Keratinocyte (primary cell): Measurements from ENCODE around the gene SPPL3. TPM values are rescaled to one million over a fixed set of nuclear protein-coding genes. Genes with fewer than 3 reads are reported as not detected.

Source experiments
- DNase-seq: peaks from one replicate; pipeline ENCODE4 v3.0.0-alpha.2; 2011; ENCODE audit warnings: low read depth, missing footprints, low spot score
- FAIRE-seq: peaks from 2 replicates; lab custom pipeline; 2011; peaks lifted over from hg19 to GRCh38; lab: Jason Lieb, UNC
- H2AFZ ChIP-seq: 2 replicates; pipeline ENCODE4 v1.6.0; 2012; ENCODE audit warnings: low read length, control low read depth, inconsistent platforms; ENCODE audit not compliant: control insufficient read depth
- H3K27ac ChIP-seq: 2 replicates; pipeline ENCODE4 v1.5.1; 2011; ENCODE audit warnings: low read length; ENCODE audit not compliant: control insufficient read depth, insufficient read depth
- H3K27me3 ChIP-seq: 3 replicates; pipeline ENCODE4 v1.6.0; 2011; ENCODE audit warnings: low read length; ENCODE audit not compliant: control insufficient read depth, insufficient read depth; ENCODE audit errors: extremely low read depth
- H3K36me3 ChIP-seq, 2 experiments: 2 replicates in 1 of 2; 3 replicates in 1 of 2; pipeline ENCODE4 v1.5.1; 2011; ENCODE audit warnings: low read length in 2 of 2, mild to moderate bottlenecking in 1 of 2; ENCODE audit not compliant: control insufficient read depth in 2 of 2, insufficient read depth in 2 of 2; ENCODE audit errors: extremely low read depth in 1 of 2
- H3K4me1 ChIP-seq: 3 replicates; pipeline ENCODE4 v1.5.1; 2011; ENCODE audit warnings: low read length; ENCODE audit not compliant: control insufficient read depth, insufficient read depth; ENCODE audit errors: extremely low read depth
- H3K4me2 ChIP-seq: 3 replicates; pipeline ENCODE4 v1.6.0; 2011; ENCODE audit warnings: low read depth, low read length; ENCODE audit not compliant: control insufficient read depth, insufficient read depth; ENCODE audit errors: extremely low read depth
- H3K4me3 ChIP-seq, 3 experiments: fragments of 200-600 bp in 1 of 3; sonication (generic) in 1 of 3; 2 replicates in 2 of 3; 3 replicates in 1 of 3; pipeline ENCODE4 v1.5.1; 2011 to 2016; ENCODE audit warnings: low read length in 3 of 3, mild to moderate bottlenecking in 3 of 3, control low read depth in 2 of 3, inconsistent platforms in 1 of 3, low read depth in 1 of 3, mixed read lengths in 1 of 3, mixed run types in 1 of 3, moderate library complexity in 1 of 3; ENCODE audit not compliant: control insufficient read depth in 2 of 3, insufficient read depth in 2 of 3; ENCODE audit errors: extremely low read depth in 1 of 3
- H3K79me2 ChIP-seq: 2 replicates; pipeline ENCODE4 v1.6.0; 2012; ENCODE audit warnings: low read length; ENCODE audit not compliant: control insufficient read depth, insufficient read depth
- H3K9ac ChIP-seq: 3 replicates; pipeline ENCODE4 v1.6.0; 2011; ENCODE audit warnings: low read length; ENCODE audit not compliant: control insufficient read depth, insufficient read depth; ENCODE audit errors: extremely low read depth
- H3K9me1 ChIP-seq: 3 replicates; pipeline ENCODE4 v1.6.0; 2011; ENCODE audit warnings: low read length; ENCODE audit not compliant: control insufficient read depth, insufficient read depth; ENCODE audit errors: extremely low read depth
- H3K9me3 ChIP-seq: 2 replicates; pipeline ENCODE4 v1.5.1; 2012; ENCODE audit warnings: low read depth, low read length; ENCODE audit not compliant: control insufficient read depth
- H4K20me1 ChIP-seq: 3 replicates; pipeline ENCODE4 v1.6.0; 2011; ENCODE audit warnings: low read length; ENCODE audit not compliant: control insufficient read depth, insufficient read depth; ENCODE audit errors: extremely low read depth
- CTCF ChIP-seq, 3 experiments: IDR thresholded peaks in 1 of 3; conservative IDR thresholded peaks in 1 of 3; optimal IDR thresholded peaks in 1 of 3; 2 replicates in 2 of 3; 3 replicates in 1 of 3; pipeline versions ENCODE3 to v1.5.1; 2011; ENCODE audit warnings: low read length in 3 of 3, mild to moderate bottlenecking in 3 of 3, moderate library complexity in 2 of 3, control low read depth in 1 of 3, inconsistent platforms in 1 of 3; ENCODE audit not compliant: insufficient read depth in 2 of 3; ENCODE audit errors: extremely low read depth in 1 of 3
- EZH2 ChIP-seq: IDR thresholded peaks from one replicate; pipeline ENCODE4 v1.6.1; 2012; ENCODE audit warnings: inconsistent platforms, mild to moderate bottlenecking, low read length, moderate library complexity
- dilution Hi-C: fragments of 300-500 bp; cut with MboI; formaldehyde crosslinking; loops from one replicate; pipeline ENCODE4 v1.7.0; 2020; ENCODE audit warnings: low sequenced_read_pairs; ENCODE audit not compliant: extremely low pct_ligation_motif_present
- polyA plus RNA-seq, 5 experiments: library from polyadenylated mRNA; depleted of rRNA in 3 of 5; stranded (reverse) in 3 of 5; stranded (forward) in 1 of 5; unstranded in 1 of 5; fragments of >200 nt; gene quantifications; 1 replicate in 1 of 5; 2 replicates in 3 of 5; 3 replicates in 1 of 5; pipeline versions ENCODE4 v1.2.1 to v1.2.3, GENCODE V29; 2011 to 2012; ENCODE audit warnings: missing spikeins in 2 of 5, low read depth in 1 of 5, low replicate concordance in 1 of 5

The SPPL3 gene
- polyA plus RNA-seq, 1 donor (not counting 4 experiments of a cell fraction or from before 2014, with no cell fraction given): 28.3 TPM

- dilution Hi-C loops: no loop called here
- peaks cover 0 to 3% of the 10 kb centered on the region in 2 experiments for H3K36me3 ChIP-seq
- DNase-seq (no peak), FAIRE-seq (peak; percentile 29)
- H3K9ac ChIP-seq: no peak overlapping the region
- peaks cover 3% of the 10 kb centered on the region for H4K20me1 ChIP-seq
- no peaks in the 10 kb centered on the region for H3K27me3 ChIP-seq
- TF ChIP-seq CTCF (optimal IDR thresholded peaks at IDR 0.05 in 1 of 3, IDR thresholded peaks at IDR 0.05 in 1 of 3, conservative IDR thresholded peaks at IDR 0.05 in 1 of 3; ENCODE audit: extremely low read depth in 1 of 3, insufficient read depth in 2 of 3, low read length in 3 of 3) (no peak), EZH2 (no peak)
- peaks cover 35% of the 10 kb centered on the region for H3K4me1 ChIP-seq
- H3K27ac ChIP-seq: peak overlapping the region; percentile 33
- H3K79me2 ChIP-seq: peaks cover 51% of the 10 kb centered on the region
- H3K4me3 ChIP-seq: no peak overlapping the region
- no peaks in the 10 kb centered on the region for H3K9me3 ChIP-seq
- H3K4me2 ChIP-seq: peak overlapping the region; percentile 38
- no peak overlapping the region for H2AFZ ChIP-seq
- H3K9me1 ChIP-seq: no peaks in the 10 kb centered on the region
Measured at GRCh38 chr12:120847814-120848213, 56.3 kb downstream of the SPPL3 start.

- Histone ChIP-seq H3K27ac (peak overlapping the region; percentile 33), H2AFZ (no peak overlapping the region)
Measured at GRCh38 chr12:120847392-120847791, 56.8 kb downstream of the SPPL3 start.

More at GRCh38 chr12:120847392-120847791, 56.8 kb downstream of the SPPL3 start:
- peaks cover 3% of the 10 kb centered on the region for H4K20me1 ChIP-seq
- FAIRE-seq (no peak), DNase-seq (no peak)
- no peaks in the 10 kb centered on the region for H3K27me3 ChIP-seq
- H3K4me2 ChIP-seq: peak overlapping the region; percentile 38
- no peak overlapping the region for H3K4me3 ChIP-seq
- H3K9me3 ChIP-seq: no peaks in the 10 kb centered on the region
- H3K9me1 ChIP-seq: no peaks in the 10 kb centered on the region
- TF ChIP-seq CTCF (optimal IDR thresholded peaks at IDR 0.05 in 1 of 3, IDR thresholded peaks at IDR 0.05 in 1 of 3, conservative IDR thresholded peaks at IDR 0.05 in 1 of 3; ENCODE audit: extremely low read depth in 1 of 3, insufficient read depth in 2 of 3, low read length in 3 of 3) (no peak), EZH2 (no peak)
- peaks cover 0 to 3% of the 10 kb centered on the region in 2 experiments for H3K36me3 ChIP-seq
- no peak overlapping the region for H3K9ac ChIP-seq
- peaks cover 35% of the 10 kb centered on the region for H3K4me1 ChIP-seq
- H3K79me2 ChIP-seq: peaks cover 54% of the 10 kb centered on the region
- dilution Hi-C loops: no loop called here
